GM12878 (cell line): ENCODE data around the gene PTK6. TPM values are rescaled to one million over a fixed set of nuclear protein-coding genes. Genes with fewer than 3 reads are reported as not detected.

Source experiments
- ATAC-seq: fragments of 200-7000 bp; cut with Tn5 transposase; 3 replicates; pipeline ENCODE4 v1.9.1; 2020; ENCODE audit warnings: mild to moderate bottlenecking, moderate library complexity
- BruUV-seq: library from RNA; stranded (reverse); fragments of 400-500 nt; replicated peaks from 2 replicates; lab custom pipeline; 2021; lab: Mats Ljungman, UMichigan
- CTCF ChIA-PET: fragments of 300-600 bp; sonication (Branson Sonifier 250); formaldehyde crosslinking; extraction: SDS; loops from one replicate; lab custom pipeline; 2021; ENCODE audit warnings: inconsistent platforms; lab: Yijun Ruan, JAX
- POLR2A ChIA-PET: fragments of 350-600 bp; formaldehyde crosslinking; extraction: SDS; loops from one replicate; lab custom pipeline; 2021; ENCODE audit warnings: inconsistent platforms; lab: Charles Lee
- RAD21 ChIA-PET: fragments of 300-600 bp; sonication (Branson Sonifier 250); formaldehyde crosslinking; loops from one replicate; lab custom pipeline; 2023; ENCODE audit warnings: antibody characterized with exemption; ENCODE audit not compliant: unreplicated experiment; lab: Charles Lee
- SMC1A ChIA-PET: fragments of 300-600 bp; sonication (Branson Sonifier 250); formaldehyde crosslinking; loops from one replicate; lab custom pipeline; 2023; ENCODE audit not compliant: unreplicated experiment, uncharacterized antibody; lab: Charles Lee
- DNase-seq: peaks from one replicate; pipeline ENCODE4 v3.0.0-alpha.2; 2011; ENCODE audit warnings: low read depth, low spot score
- FAIRE-seq: peaks from 3 replicates; lab custom pipeline; 2011; peaks lifted over from hg19 to GRCh38; lab: Jason Lieb, UNC
- H2AFZ ChIP-seq: 2 replicates; pipeline ENCODE4 v1.6.0; 2011; ENCODE audit warnings: low read depth, low read length, control low read depth; ENCODE audit not compliant: control insufficient read depth
- H3K27ac ChIP-seq: 2 replicates; pipeline ENCODE4 v1.5.1; 2011; ENCODE audit warnings: control low read depth; ENCODE audit not compliant: control insufficient read depth, insufficient read depth
- H3K27me3 ChIP-seq, 2 experiments: replicated peaks in 1 of 2; 2 replicates each; pipeline versions ENCODE4 v1.6.0 to v1.6.1; 2011; ENCODE audit warnings: low read length in 1 of 2; ENCODE audit not compliant: control insufficient read depth in 2 of 2, insufficient read depth in 2 of 2
- H3K36me3 ChIP-seq, 2 experiments: 2 replicates each; pipeline ENCODE4 v1.5.1; 2011; ENCODE audit warnings: low read length in 1 of 2; ENCODE audit not compliant: control insufficient read depth in 2 of 2, insufficient read depth in 2 of 2
- H3K4me1 ChIP-seq: 2 replicates; pipeline ENCODE4 v1.6.1; 2011; ENCODE audit warnings: mild to moderate bottlenecking, low read length, moderate library complexity, mixed read lengths; ENCODE audit not compliant: control insufficient read depth, insufficient read depth
- H3K4me2 ChIP-seq: 2 replicates; pipeline ENCODE4 v1.6.0; 2011; ENCODE audit warnings: control low read depth; ENCODE audit not compliant: control insufficient read depth, insufficient read depth
- H3K4me3 ChIP-seq: fragments of 200-600 bp; sonication (generic); 2 replicates; pipeline ENCODE4 v1.5.1; 2016
- H3K79me2 ChIP-seq: 2 replicates; pipeline ENCODE4 v1.6.0; 2011; ENCODE audit warnings: low read length; ENCODE audit not compliant: control insufficient read depth, insufficient read depth
- H3K9ac ChIP-seq: 2 replicates; pipeline ENCODE4 v1.8.0; 2011; ENCODE audit warnings: low read length, control low read depth, mixed read lengths; ENCODE audit not compliant: control insufficient read depth, insufficient read depth
- H3K9me3 ChIP-seq: replicated peaks from 3 replicates; pipeline ENCODE4 v1.5.1; 2011; ENCODE audit warnings: mild to moderate bottlenecking, low read length; ENCODE audit not compliant: control insufficient read depth, insufficient read depth
- H4K20me1 ChIP-seq: 2 replicates; pipeline ENCODE4 v1.6.0; 2011; ENCODE audit not compliant: control insufficient read depth, insufficient read depth
- BCLAF1 ChIP-seq: fragments of 450-650 bp; IDR thresholded peaks from 2 replicates; pipeline ENCODE4 v1.6.1; 2017; ENCODE audit warnings: antibody characterized with exemption, mild to moderate bottlenecking, moderate library complexity
- DPF2 ChIP-seq: fragments of 450-650 bp; IDR thresholded peaks from 2 replicates; pipeline ENCODE4 v1.6.1; 2017; ENCODE audit warnings: mild to moderate bottlenecking
- FOXM1 ChIP-seq: IDR thresholded peaks from 2 replicates; pipeline ENCODE4 v1.6.1; 2012; ENCODE audit warnings: low read depth, mild to moderate bottlenecking, inconsistent platforms, low read length, moderate library complexity
- HCFC1 ChIP-seq: fragments of 150-350 bp; IDR thresholded peaks from 2 replicates; pipeline ENCODE4 v1.6.1; 2014; ENCODE audit warnings: low read length
- MXI1 ChIP-seq: fragments of 150-350 bp; IDR thresholded peaks from 2 replicates; pipeline ENCODE4 v1.6.1; 2011; ENCODE audit warnings: low read depth, mild to moderate bottlenecking, inconsistent platforms, low read length, improper control_type of control experiment
- NFXL1 ChIP-seq: fragments of 450-650 bp; IDR thresholded peaks from 2 replicates; pipeline ENCODE4 v1.6.1; 2017; ENCODE audit warnings: antibody characterized with exemption, mild to moderate bottlenecking, borderline replicate concordance
- POU2F2 ChIP-seq: IDR thresholded peaks from 3 replicates; pipeline ENCODE4 v1.6.1; 2011; ENCODE audit warnings: low read depth, mild to moderate bottlenecking, low read length, borderline replicate concordance
- SMARCA5 ChIP-seq: fragments of 450-650 bp; IDR thresholded peaks from 2 replicates; pipeline ENCODE4 v1.6.1; 2017; ENCODE audit warnings: mild to moderate bottlenecking
- TAF1 ChIP-seq: IDR thresholded peaks from 2 replicates; pipeline ENCODE4 v1.6.1; 2011; ENCODE audit warnings: mild to moderate bottlenecking, low read depth, low read length, borderline replicate concordance
- YY1 ChIP-seq: IDR thresholded peaks from 2 replicates; pipeline ENCODE4 v1.6.1; 2011; ENCODE audit warnings: low read depth, mild to moderate bottlenecking, low read length
- ZBED1 ChIP-seq: IDR thresholded peaks from 2 replicates; pipeline ENCODE4 v1.6.1; 2016; ENCODE audit warnings: borderline replicate concordance
- ZBTB40 ChIP-seq: fragments of 450-650 bp; IDR thresholded peaks from 2 replicates; pipeline ENCODE4 v1.6.1; 2016; ENCODE audit warnings: mild to moderate bottlenecking, moderate library complexity, borderline replicate concordance
- ZNF24 ChIP-seq: fragments of 450-650 bp; IDR thresholded peaks from 2 replicates; pipeline ENCODE4 v1.6.1; 2017; ENCODE audit warnings: antibody characterized with exemption, mild to moderate bottlenecking
- ZNF384 ChIP-seq: IDR thresholded peaks from 2 replicates; pipeline ENCODE4 v1.6.1; 2012; ENCODE audit warnings: low read depth, mild to moderate bottlenecking, low read length, improper control_type of control experiment, borderline replicate concordance
- ZZZ3 ChIP-seq: IDR thresholded peaks from 2 replicates; pipeline ENCODE4 v1.6.1; 2011; ENCODE audit warnings: low read depth; ENCODE audit not compliant: control insufficient read depth, insufficient read length
- WGBS: methylation state at CpG from one replicate; pipeline ENCODE4 v1.1.6; 2016; ENCODE audit warnings: low lambda C conversion rate; ENCODE audit not compliant: insufficient replicate concordance, insufficient coverage; ENCODE audit errors: missing lambda C conversion rate; 5-methylcytosine and 5-hydroxymethylcytosine counted together
- in situ Hi-C: fragments of 300-500 bp; cut with MboI; formaldehyde crosslinking; loops from 9 replicates; pipeline ENCODE4 v1.14.3; 2018; ENCODE audit warnings: mixed read lengths
- intact Hi-C: fragments of 100-400 bp; cut with micrococcal nuclease; formaldehyde crosslinking; loops from one replicate; pipeline ENCODE4 v1.14.2; 2022; ENCODE audit not compliant: unreplicated experiment
- polyA plus RNA-seq, 11 experiments: library from polyadenylated mRNA; depleted of rRNA in 4 of 11; unstranded in 6 of 11; stranded (reverse) in 5 of 11; fragments of >200 nt; fragmentation: Nextera tagmentation in 4 of 11; fragmentation: Illumina TruSeq in 1 of 11; extraction: Ambion mirVana in 4 of 11; extraction: Trizol in 1 of 11; gene quantifications; 1 replicate in 1 of 11; 2 replicates in 10 of 11; pipeline versions ENCODE4 v1.2.1 to v1.2.3, GENCODE V29; 2011 to 2016; ENCODE audit warnings: inconsistent platforms in 2 of 11, missing spikeins in 2 of 11, low read depth in 1 of 11
- total RNA-seq, 4 experiments: library from RNA; depleted of rRNA in 3 of 4; stranded (reverse); fragments of >200 nt in 3 of 4; fragmentation: Illumina TruSeq in 1 of 4; extraction: Trizol in 1 of 4; gene quantifications; 2 replicates each; pipeline versions ENCODE4 v1.2.1 to v1.2.3, GENCODE V29; 2013 to 2021
- TF ChIP-seq, protein P1 (sequence below): IDR thresholded peaks from 2 replicates; pipeline ENCODE4 v1.6.1; 2011; ENCODE audit warnings: borderline replicate concordance, low read depth, mild to moderate bottlenecking, moderate library complexity, mixed read lengths, low read length; ENCODE audit not compliant: insufficient read depth; ENCODE audit errors: extremely low read length

Gene PTK6
- total and polyA plus RNA-seq, 10 of the 15 experiments (the other 5 are each of a cell fraction or from before 2014, with no cell fraction given), result 0.02 to 0.21 (median 0.09) TPM; not detected in 3

GRCh38 chr20:63563225-63563935 lies 26.2 kb upstream of the PTK6 start:
- ChIA-PET CTCF (interaction anchor here (0.6 to 1.3 kb wide), 3 partner anchors 9 to 722 kb away, joined by 3 to 4 read pairs (median 3); no protein-coding TSS in a partner anchor), RAD21 (interaction anchor here (1.3 kb wide), 1 partner anchor 20 kb away, joined by 3 read pairs; no protein-coding TSS in a partner anchor), POLR2A (interaction anchor here (0.9 kb wide), 1 partner anchor 12 kb away, joined by 3 read pairs; no protein-coding TSS in a partner anchor), SMC1A (interaction anchor here (0.9 to 1.1 kb wide), 2 partner anchors 9 to 14 kb away, joined by 3 read pairs; partner anchors contain the start of gene FNDC11)
- BruUV-seq, result no TSS peak
- H3K27me3 ChIP-seq, result no peaks in the 10 kb centered on the region
- no peak overlapping the region for H3K9ac ChIP-seq
- FAIRE-seq (no peak), ATAC-seq (no peak), DNase-seq (no peak)
- peaks cover 16% of the 10 kb centered on the region for H3K4me1 ChIP-seq
- no peaks in the 10 kb centered on the region for H3K79me2 ChIP-seq
- 93% methylated on average over 45 of the region's 55 CpGs for WGBS
- no peaks in the 10 kb centered on the region; the same call in 2 of the 3 replicates for H3K9me3 ChIP-seq
- in situ Hi-C loops, result no loop called here
- H3K4me3 ChIP-seq, result no peak overlapping the region
- no peaks in the 10 kb centered on the region; a peak in 1 of 4 replicates for H3K36me3 ChIP-seq
- intact Hi-C loops, result no loop called here
- H4K20me1 ChIP-seq, result no peaks in the 10 kb centered on the region
- no peak overlapping the region for H3K4me2 ChIP-seq
- H2AFZ ChIP-seq, result no peak overlapping the region
- no peak overlapping the region for H3K27ac ChIP-seq
- TF ChIP-seq YY1 (no peak), ZNF24 (no peak), ZBTB40 (no peak), FOXM1 (no peak), DPF2 (no peak), ZNF384 (no peak), ZBED1 (no peak), ZZZ3 (no peak), SMARCA5 (no peak), BCLAF1 (no peak), TAF1 (no peak), MXI1 (no peak), POU2F2 (no peak), NFXL1 (no peak), HCFC1 (no peak)
- TF ChIP-seq, protein P1, sequence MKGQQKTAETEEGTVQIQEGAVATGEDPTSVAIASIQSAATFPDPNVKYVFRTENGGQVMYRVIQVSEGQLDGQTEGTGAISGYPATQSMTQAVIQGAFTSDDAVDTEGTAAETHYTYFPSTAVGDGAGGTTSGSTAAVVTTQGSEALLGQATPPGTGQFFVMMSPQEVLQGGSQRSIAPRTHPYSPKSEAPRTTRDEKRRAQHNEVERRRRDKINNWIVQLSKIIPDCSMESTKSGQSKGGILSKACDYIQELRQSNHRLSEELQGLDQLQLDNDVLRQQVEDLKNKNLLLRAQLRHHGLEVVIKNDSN, result no peak
